SK-N-SH (cell line): ENCODE data around the gene MRPS18A. TPM values are rescaled to one million over a fixed set of nuclear protein-coding genes. Genes with fewer than 3 reads are reported as not detected.
"Not testable (repeated sequence)": the region's sequence is repeated elsewhere in the genome, so short reads cannot be mapped to it uniquely, and the experiment has no call there.

Source experiments
- CTCF ChIA-PET: fragments of 300-600, 350-600 bp; formaldehyde crosslinking; extraction: SDS; loops from one replicate; lab custom pipeline; 2021; lab: Yijun Ruan, JAX
- POLR2A ChIA-PET: fragments of 350-600 bp; sonication (Branson Sonifier 250); formaldehyde crosslinking; extraction: SDS; loops from one replicate; lab custom pipeline; 2020; ENCODE audit warnings: antibody characterized with exemption, inconsistent platforms; lab: Yijun Ruan, JAX
- DNase-seq: peaks from one replicate; pipeline ENCODE4 v3.0.0; 2012
- H2AFZ ChIP-seq: fragments of 200-600 bp; sonication (generic); 2 replicates; pipeline ENCODE4 v1.8.1; 2016; ENCODE audit warnings: antibody characterized with exemption, mild to moderate bottlenecking, low read depth
- H3F3A ChIP-seq: fragments of 200-600 bp; sonication (generic); replicated peaks from 2 replicates; pipeline ENCODE3; 2016; ENCODE audit warnings: antibody characterized with exemption, mild to moderate bottlenecking; ENCODE audit not compliant: insufficient read depth
- H3K27ac ChIP-seq, 2 experiments: fragments of 200-500 bp in 1 of 2; fragments of 200-600 bp in 1 of 2; sonication (Bioruptor generic) in 1 of 2; sonication (generic), shearing (Covaris generic) in 1 of 2; 2 replicates each; pipeline versions ENCODE4 v1.5.1 to v1.6.1; 2014 to 2016; ENCODE audit warnings: low read depth in 2 of 2, inconsistent platforms in 1 of 2, low read length in 1 of 2, mild to moderate bottlenecking in 1 of 2, mixed read lengths in 1 of 2
- H3K27me3 ChIP-seq: fragments of 200-600 bp; sonication (generic), shearing (Covaris generic); 2 replicates; pipeline ENCODE4 v1.6.1; 2016; ENCODE audit warnings: mixed run types; ENCODE audit not compliant: insufficient read depth
- H3K36me3 ChIP-seq, 2 experiments: fragments of 200-500 bp in 1 of 2; fragments of 200-600 bp in 1 of 2; sonication (Bioruptor generic) in 1 of 2; sonication (generic) in 1 of 2; replicated peaks in 1 of 2; 2 replicates each; pipeline versions ENCODE3 to v1.5.1; 2014 to 2016; ENCODE audit warnings: low read length in 1 of 2, mild to moderate bottlenecking in 1 of 2; ENCODE audit not compliant: insufficient read depth in 2 of 2, control insufficient read depth in 1 of 2
- H3K4me1 ChIP-seq, 2 experiments: fragments of 200-500 bp in 1 of 2; fragments of 200-600 bp in 1 of 2; sonication (Bioruptor generic) in 1 of 2; sonication (generic), shearing (Covaris generic) in 1 of 2; 2 replicates each; pipeline versions ENCODE4 v1.5.1 to v1.6.1; 2014 to 2016; ENCODE audit warnings: low read depth in 1 of 2, low read length in 1 of 2, mixed run types in 1 of 2; ENCODE audit not compliant: insufficient read depth in 2 of 2, control insufficient read depth in 1 of 2
- H3K4me2 ChIP-seq: fragments of 200-600 bp; sonication (generic), shearing (Covaris generic); 2 replicates; pipeline ENCODE4 v1.6.1; 2017; ENCODE audit warnings: mixed run types
- H3K4me3 ChIP-seq, 2 experiments: fragments of 200-500 bp in 1 of 2; fragments of 200-600 bp in 1 of 2; sonication (Bioruptor generic) in 1 of 2; sonication (generic), shearing (Covaris generic) in 1 of 2; 2 replicates each; pipeline versions ENCODE4 v1.5.1 to v1.8.1; 2014 to 2016; ENCODE audit warnings: low read depth in 2 of 2, inconsistent platforms in 1 of 2, low read length in 1 of 2, mild to moderate bottlenecking in 1 of 2, mixed read lengths in 1 of 2, moderate library complexity in 1 of 2
- H3K79me2 ChIP-seq: fragments of 200-600 bp; sonication (generic); 2 replicates; pipeline ENCODE4 v1.8.1; 2017; ENCODE audit warnings: mild to moderate bottlenecking; ENCODE audit not compliant: insufficient read depth
- H3K9ac ChIP-seq: fragments of 200-600 bp; sonication (generic); 2 replicates; pipeline ENCODE4 v1.6.1; 2017; ENCODE audit warnings: mixed run types
- H3K9me2 ChIP-seq: fragments of 200-600 bp; sonication (generic); 2 replicates; pipeline ENCODE4 v1.6.1; 2017; ENCODE audit warnings: mixed run types
- H3K9me3 ChIP-seq: fragments of 200-600 bp; sonication (generic); 2 replicates; pipeline ENCODE4 v1.6.1; 2017; ENCODE audit warnings: mixed run types, mild to moderate bottlenecking, moderate library complexity
- H4K20me1 ChIP-seq: fragments of 200-600 bp; sonication (generic); 2 replicates; pipeline ENCODE4 v1.6.1; 2017; ENCODE audit warnings: mild to moderate bottlenecking, mixed run types; ENCODE audit not compliant: insufficient read depth
- ELF1 ChIP-seq: IDR thresholded peaks from 2 replicates; pipeline ENCODE4 v1.4.0; 2012
- FOSL2 ChIP-seq: IDR thresholded peaks from 2 replicates; pipeline ENCODE4 v1.4.0; 2012; ENCODE audit warnings: low read depth, mild to moderate bottlenecking, moderate library complexity, borderline replicate concordance
- GABPA ChIP-seq: IDR thresholded peaks from 2 replicates; pipeline ENCODE4 v1.4.0; 2012; ENCODE audit warnings: low read depth, mild to moderate bottlenecking
- GATA2 ChIP-seq: sonication (generic); formaldehyde crosslinking; IDR thresholded peaks from 2 replicates; pipeline ENCODE4 v1.5.0; 2020; ENCODE audit warnings: mild to moderate bottlenecking, missing genetic modification reagents
- JUND ChIP-seq: IDR thresholded peaks from 2 replicates; pipeline ENCODE4 v1.4.0; 2012
- MEF2A ChIP-seq: IDR thresholded peaks from 2 replicates; pipeline ENCODE4 v1.4.0; 2012; ENCODE audit warnings: low read depth, borderline replicate concordance
- MXI1 ChIP-seq: IDR thresholded peaks from 2 replicates; pipeline ENCODE4 v1.6.1; 2012; ENCODE audit warnings: mild to moderate bottlenecking, low read depth, low read length, improper control_type of control experiment
- NFIC ChIP-seq: IDR thresholded peaks from 2 replicates; pipeline ENCODE4 v1.4.0; 2012; ENCODE audit warnings: borderline replicate concordance
- POLR2AphosphoS5 ChIP-seq: IDR thresholded peaks from 2 replicates; pipeline ENCODE4 v1.6.1; 2012; ENCODE audit warnings: low read depth, low read length
- RFX5 ChIP-seq: IDR thresholded peaks from 2 replicates; pipeline ENCODE4 v1.6.1; 2012; ENCODE audit warnings: mild to moderate bottlenecking, improper control_type of control experiment, low read length
- SIN3A ChIP-seq: IDR thresholded peaks from 2 replicates; pipeline ENCODE4 v1.6.1; 2012; ENCODE audit warnings: low read depth, mild to moderate bottlenecking, low read length, moderate library complexity, borderline replicate concordance
- TCF12 ChIP-seq: IDR thresholded peaks from 2 replicates; pipeline ENCODE4 v1.4.0; 2012
- TEAD4 ChIP-seq: IDR thresholded peaks from 2 replicates; pipeline ENCODE4 v1.4.0; 2012; ENCODE audit warnings: mild to moderate bottlenecking, borderline replicate concordance; ENCODE audit not compliant: insufficient read depth
- USF1 ChIP-seq: IDR thresholded peaks from 2 replicates; pipeline ENCODE4 v1.4.0; 2012; ENCODE audit warnings: low read depth, borderline replicate concordance
- YY1 ChIP-seq: IDR thresholded peaks from 2 replicates; pipeline ENCODE4 v1.4.0; 2012; ENCODE audit warnings: low read depth, mild to moderate bottlenecking
- WGBS: methylation state at CpG from one replicate; pipeline ENCODE4 v1.1.6; 2017; ENCODE audit warnings: low lambda C conversion rate; 5-methylcytosine and 5-hydroxymethylcytosine counted together
- polyA plus RNA-seq, 3 experiments: library from polyadenylated mRNA; depleted of rRNA; stranded (reverse); fragments of >200 nt; gene quantifications; 2 replicates each; pipeline ENCODE4 v1.2.3, GENCODE V29; 2012
- TF ChIP-seq, protein P1 (sequence below): fragments of 150-350 bp; IDR thresholded peaks from 2 replicates; pipeline ENCODE4 v1.6.1; 2016; ENCODE audit warnings: mild to moderate bottlenecking, low read depth, low read length

The MRPS18A gene
- polyA plus RNA-seq, 1 of the 3 experiments (the other 2 are of a cell fraction), result 57.0 TPM

DNA sequence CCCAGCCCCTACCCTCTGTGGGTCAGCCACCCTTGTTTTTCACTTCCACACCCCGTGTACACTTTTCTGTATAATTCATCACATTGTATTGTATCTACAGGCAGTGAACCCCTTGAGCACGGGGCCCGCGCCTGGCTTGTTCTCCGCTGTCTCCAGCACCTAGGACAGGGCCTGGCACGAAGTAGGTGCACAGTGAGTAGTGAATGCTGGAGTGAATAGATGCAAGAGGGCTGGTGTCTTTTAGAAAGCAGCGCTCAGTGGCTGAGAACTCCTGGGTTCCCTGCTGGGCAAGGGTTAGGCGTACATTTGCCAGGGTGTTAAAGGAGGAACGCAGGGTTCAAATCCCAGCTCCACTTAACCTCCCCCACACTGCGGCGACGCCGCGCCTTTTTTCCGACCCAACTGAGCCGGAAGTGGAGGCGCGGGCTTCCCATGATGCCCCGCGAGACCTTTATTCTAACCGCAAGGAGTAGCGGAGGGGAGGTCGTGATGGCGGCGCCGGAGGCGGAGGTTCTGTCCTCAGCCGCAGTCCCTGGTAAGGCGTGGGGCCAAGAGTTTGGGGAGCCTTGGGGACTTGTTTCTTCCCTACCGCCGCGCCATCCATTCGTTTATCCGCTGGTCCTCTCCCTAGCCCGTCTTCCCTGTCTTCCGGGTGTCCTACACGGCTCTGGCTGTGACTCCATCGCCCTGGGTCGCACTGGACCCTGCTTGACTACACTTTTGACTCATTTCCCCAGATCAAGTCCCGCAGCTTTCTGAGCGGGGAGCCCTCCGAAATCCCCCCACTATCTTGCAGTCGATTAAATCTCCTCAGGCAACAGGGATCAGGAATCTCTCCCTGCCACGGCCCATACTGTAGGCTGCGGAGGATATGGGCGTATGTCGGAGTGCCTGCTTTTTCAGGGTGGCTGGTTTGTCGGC, 51.9 kb downstream of the MRPS18A start, which contains the start of gene MAD2L1BP (continued):
- TF ChIP-seq RFX5 (no peak), NFIC (no peak), YY1 (peak; percentile 90), MXI1 (peak; percentile 67), FOSL2 (no peak), MEF2A (no peak), ELF1 (peak; percentile 87), POLR2AphosphoS5 (peak; percentile 98), SIN3A (0 out of 2 replicates have a peak, but pooled peaks have one; percentile 55), USF1 (0 out of 2 replicates have a peak, but pooled peaks have one; percentile 15), TCF12 (peak; percentile 16; the same call in 1 of the 2 replicates)
- TF ChIP-seq, protein P1, sequence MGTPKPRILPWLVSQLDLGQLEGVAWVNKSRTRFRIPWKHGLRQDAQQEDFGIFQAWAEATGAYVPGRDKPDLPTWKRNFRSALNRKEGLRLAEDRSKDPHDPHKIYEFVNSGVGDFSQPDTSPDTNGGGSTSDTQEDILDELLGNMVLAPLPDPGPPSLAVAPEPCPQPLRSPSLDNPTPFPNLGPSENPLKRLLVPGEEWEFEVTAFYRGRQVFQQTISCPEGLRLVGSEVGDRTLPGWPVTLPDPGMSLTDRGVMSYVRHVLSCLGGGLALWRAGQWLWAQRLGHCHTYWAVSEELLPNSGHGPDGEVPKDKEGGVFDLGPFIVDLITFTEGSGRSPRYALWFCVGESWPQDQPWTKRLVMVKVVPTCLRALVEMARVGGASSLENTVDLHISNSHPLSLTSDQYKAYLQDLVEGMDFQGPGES, result no peak

GRCh38 chr6:43634702-43635303, 52.8 kb downstream of the MRPS18A start:
- Histone ChIP-seq H3F3A (peaks cover 18% of the 10 kb centered on the region), H3K4me3 (no peak overlapping the region), H3K27me3 (no peaks in the 10 kb centered on the region), H3K79me2 (peaks cover 42% of the 10 kb centered on the region), H2AFZ (peak overlapping the region; percentile 92), H3K4me2 (no peak overlapping the region), H3K27ac (peak overlapping the region; percentile 52 to 83; a peak in 3 of 4 replicates), H4K20me1 (0 out of 2 replicates have a peak, but pooled peaks cover 6% of the 10 kb centered on the region), H3K9me3 (no peaks in the 10 kb centered on the region), H3K36me3 (peaks cover 9 to 28% of the 10 kb centered on the region in 2 experiments), H3K9ac (no peak overlapping the region), H3K9me2 (no peaks in the 10 kb centered on the region), H3K4me1 (peaks cover 16 to 22% of the 10 kb centered on the region in 2 experiments; a peak in 3 of 4 replicates)
- WGBS, result 83% methylated on average over 9 of the region's 9 CpGs
- TF ChIP-seq TEAD4 (no peak), RFX5 (no peak), POLR2AphosphoS5 (no peak), JUND (no peak), GATA2 (no peak), GABPA (no peak)
- TF ChIP-seq, protein P1, result no peak
- CTCF ChIA-PET, result interaction anchor here (1.9 kb wide), 1 partner anchor 26 kb away, joined by 6 read pairs; no protein-coding TSS in a partner anchor
- POLR2A ChIA-PET, result interaction anchor here (0.7 to 1.8 kb wide), 5 partner anchors 12 to 613 kb away, joined by 3 to 7 read pairs (median 4); no protein-coding TSS in a partner anchor
- DNase-seq, result no peak

DNA sequence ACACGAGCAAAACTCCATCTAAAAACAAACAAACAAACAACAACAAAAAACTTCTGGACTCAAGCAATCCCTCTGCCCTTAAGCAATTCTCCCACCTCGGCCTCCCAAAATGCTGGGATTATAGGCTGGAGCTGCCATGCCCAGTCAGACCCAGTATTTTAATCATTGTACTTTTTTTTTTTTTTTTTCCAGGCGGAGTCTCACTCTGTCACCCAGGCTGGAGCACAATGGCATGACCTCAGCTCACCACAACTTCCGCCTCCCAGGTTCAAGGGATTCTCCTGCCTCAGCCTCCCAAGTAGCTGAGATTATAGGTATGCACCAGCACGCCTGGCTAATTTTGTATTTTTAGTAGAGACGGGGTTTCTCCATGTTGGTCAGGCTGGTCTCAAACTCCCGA, 54.6 kb downstream of the MRPS18A start:
- not testable (repeated sequence) for H3K9me2 ChIP-seq, H3K4me2 ChIP-seq, H3K4me3 ChIP-seq, H3K9ac ChIP-seq, DNase-seq, H4K20me1 ChIP-seq, H3K27ac ChIP-seq, H2AFZ ChIP-seq, H3K9me3 ChIP-seq, H3K27me3 ChIP-seq
- 80% methylated on average over 7 of the region's 7 CpGs for WGBS
- Histone ChIP-seq H3F3A (peaks cover 13% of the 10 kb centered on the region), H3K79me2 (peaks cover 33% of the 10 kb centered on the region), H3K36me3 (peaks cover 0 to 13% of the 10 kb centered on the region in 2 experiments), H3K4me1 (peaks cover 13 to 21% of the 10 kb centered on the region in 2 experiments; a peak in 3 of 4 replicates)
- CTCF ChIA-PET, result interaction anchor here (1.8 kb wide), 1 partner anchor 15 kb away, joined by 4 read pairs; no protein-coding TSS in a partner anchor
- POLR2A ChIA-PET, result interaction anchor here (0.6 kb wide), 1 partner anchor 38 kb away, joined by 3 read pairs; no protein-coding TSS in a partner anchor
